ENCODE results near the gene MAGI1.
"Not testable (repeated sequence)": the region's sequence is repeated elsewhere in the genome, so short reads cannot be mapped to it uniquely, and the experiment has no call there.

The MAGI1 gene

DNA sequence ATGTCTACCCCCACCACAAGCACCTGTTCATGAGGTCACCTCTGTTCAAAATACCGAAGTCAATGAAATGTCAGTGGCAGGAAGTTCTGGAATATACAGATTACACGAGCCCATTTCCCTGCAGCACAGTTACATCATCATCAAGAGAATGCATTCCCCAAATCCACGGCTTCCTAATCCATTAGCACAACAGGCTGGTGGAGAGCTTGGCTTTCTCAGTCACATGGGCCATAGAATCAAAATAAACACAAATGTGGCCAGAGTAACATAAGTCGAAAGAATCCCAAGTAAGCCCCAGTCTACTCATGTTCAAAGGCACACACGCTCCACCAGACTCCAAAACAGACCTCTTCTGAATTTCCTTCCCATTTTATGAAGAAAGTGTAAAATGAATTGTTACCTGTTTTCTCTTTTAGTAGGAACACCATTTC lies 419.3 kb downstream of the MAGI1 start:
- DNase-seq (ENCODE audit: low read depth): no peak

DNA sequence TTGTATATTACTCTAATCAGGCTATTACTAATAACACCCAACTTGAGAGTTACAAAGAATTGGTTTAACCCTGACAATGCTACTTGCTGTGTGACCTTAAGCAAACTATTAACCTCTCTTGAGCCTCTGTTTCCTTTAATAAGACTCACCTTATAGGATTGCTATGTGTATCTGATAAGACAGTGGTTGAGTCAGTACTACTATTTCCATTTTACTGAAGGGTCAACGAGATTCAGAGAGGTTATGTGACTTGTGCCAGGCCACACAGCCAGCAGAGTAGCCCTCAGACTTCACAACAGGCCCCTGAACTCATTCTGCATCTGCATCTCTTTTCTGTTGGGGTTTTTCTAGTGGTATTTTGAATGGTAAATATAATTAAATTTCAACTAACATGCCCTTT lies 420.1 kb downstream of the MAGI1 start:
- DNase-seq (ENCODE audit: low read depth): no peak

DNA sequence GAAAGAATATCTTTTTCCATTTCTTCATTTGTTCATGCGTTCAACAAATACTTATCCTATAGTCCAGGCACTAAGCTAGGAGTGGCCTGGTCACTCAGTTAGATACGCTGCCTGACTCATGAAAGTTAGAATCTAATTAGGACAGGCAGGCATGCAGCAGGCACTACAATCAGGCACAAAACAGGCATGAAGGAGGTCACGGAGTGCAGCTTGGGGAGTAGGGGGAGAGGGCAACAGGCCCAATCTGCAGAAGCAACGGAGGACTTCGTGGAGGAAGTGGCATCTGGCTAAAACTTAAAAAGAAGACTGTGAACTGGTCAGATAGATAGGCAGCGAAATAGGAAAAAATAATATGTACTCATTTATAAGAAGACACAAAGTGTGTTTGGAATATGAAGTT lies 420.9 kb downstream of the MAGI1 start:
- no peak for DNase-seq (ENCODE audit: low read depth)

DNA sequence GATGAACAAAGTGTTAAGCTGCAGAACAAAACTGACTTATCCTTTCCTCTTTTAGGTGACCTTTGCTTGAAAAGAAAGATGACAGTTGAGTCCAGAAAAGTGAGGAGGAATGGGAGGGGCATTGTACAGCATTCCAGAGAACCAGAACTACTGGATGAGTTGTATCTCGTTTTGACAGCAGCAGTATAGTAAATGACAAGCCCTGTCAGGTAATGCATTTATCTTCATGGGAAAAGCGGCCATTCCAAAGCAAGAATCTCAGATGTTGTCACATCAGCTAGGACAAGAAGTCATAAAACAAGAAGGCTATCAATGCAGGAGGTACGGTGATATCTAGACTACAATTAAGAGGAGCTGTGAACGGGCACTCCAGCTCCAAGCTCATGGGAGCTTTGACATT lies 421.5 kb downstream of the MAGI1 start:
- DNase-seq (ENCODE audit: low read depth): no peak

DNA sequence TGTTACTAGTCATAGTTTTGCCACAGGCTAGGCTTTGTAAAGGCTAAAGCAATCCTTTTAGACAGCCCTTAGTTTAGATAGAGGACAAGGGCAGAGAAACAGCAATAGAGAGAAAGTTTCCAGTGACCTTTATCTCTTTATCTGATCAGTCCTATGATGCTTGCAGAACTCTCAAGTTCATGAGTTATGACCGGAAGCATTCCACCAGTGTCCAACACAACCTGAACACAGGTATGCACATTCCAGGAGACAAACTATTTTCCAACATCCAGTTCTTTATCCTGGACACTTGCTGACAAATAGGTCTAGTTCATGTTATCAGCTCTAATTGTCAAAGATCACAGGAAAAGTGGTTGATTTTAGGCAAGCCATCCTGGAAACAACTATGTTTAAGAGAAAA lies 422.2 kb downstream of the MAGI1 start:
- no peak for DNase-seq (ENCODE audit: low read depth)

DNA sequence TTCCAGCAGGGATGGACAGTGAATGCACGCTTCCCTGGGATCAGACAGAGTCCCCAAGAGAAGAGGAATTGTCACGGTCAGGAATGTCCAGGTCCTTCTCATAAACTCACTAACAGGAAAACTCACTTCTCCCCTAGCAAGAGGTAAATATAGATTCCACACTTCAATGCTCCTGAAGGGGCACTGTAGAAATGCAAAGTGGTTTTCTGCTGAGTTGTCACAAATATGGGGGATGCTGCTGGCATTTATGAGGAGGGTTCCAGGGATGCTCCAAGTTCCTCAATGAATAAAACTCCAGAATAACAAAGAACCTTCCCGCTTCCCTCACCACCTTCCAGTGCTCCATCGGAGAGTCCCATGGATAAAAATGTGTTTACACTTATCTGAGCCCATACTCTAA lies 423.4 kb downstream of the MAGI1 start:
- DNase-seq (ENCODE audit: low read depth): no peak

DNA sequence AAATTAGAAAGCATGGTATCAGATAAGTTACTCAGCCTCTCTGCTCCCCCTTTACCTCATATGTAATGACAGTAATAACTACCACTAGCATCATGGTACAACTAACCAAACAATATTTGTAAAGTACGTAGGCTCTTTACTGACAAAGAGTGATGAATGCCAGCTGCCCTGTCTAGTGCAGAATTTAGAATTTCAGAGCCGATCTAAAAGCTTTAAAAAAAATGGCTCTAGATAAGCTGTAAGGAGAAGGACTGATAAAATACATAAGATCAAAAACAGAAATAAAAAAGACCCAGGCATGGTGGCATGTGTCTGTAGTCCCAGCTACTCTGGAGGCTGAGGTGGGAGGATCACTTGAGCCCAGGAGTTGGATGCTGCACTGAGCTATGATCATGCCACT lies 424.1 kb downstream of the MAGI1 start:
- DNase-seq (ENCODE audit: low read depth): no peak

DNA sequence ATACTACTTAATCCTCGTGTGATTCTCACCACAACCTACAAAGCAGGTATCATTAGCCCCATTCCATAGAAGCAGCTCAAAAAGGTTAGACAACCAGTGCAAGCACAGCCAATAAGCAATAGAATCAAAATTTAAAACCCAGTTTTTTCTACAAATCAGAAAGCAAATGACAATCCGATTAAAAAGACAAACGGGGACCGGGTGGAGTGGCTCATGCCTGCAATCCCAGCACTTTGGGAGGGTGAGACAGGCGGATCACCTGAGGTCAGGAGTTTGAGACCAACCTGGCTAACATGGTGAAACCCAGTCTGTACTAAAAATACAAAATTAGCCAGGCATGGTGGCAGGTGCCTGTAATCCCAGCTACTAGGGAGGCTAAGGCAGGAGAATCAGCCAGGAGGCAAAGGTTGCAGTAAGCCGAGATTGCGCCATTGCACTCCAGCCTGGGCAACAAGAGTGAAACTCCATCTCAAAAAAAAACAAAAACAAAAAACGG lies 430.7 kb downstream of the MAGI1 start:
- not testable (repeated sequence) for DNase-seq (ENCODE audit: low read depth)

DNA sequence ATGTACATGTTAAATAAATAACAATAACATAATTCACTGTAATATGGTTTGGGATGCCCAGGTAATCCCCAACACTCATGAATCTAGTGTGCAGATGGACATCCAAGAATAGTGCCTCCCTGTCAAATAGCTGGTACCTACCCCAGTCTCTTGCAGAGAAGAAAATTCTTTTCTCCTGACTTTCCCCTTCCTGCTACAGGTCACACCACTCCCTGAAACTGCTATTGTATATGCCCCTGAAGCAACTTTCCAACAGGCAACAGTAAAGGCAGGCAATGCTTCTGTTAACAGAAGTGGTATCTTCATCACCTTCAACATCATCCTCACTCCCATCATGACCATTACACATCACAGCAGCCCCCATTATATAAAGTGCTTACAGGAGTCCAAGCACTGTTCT lies 431.6 kb downstream of the MAGI1 start:
- no peak for DNase-seq (ENCODE audit: low read depth)

DNA sequence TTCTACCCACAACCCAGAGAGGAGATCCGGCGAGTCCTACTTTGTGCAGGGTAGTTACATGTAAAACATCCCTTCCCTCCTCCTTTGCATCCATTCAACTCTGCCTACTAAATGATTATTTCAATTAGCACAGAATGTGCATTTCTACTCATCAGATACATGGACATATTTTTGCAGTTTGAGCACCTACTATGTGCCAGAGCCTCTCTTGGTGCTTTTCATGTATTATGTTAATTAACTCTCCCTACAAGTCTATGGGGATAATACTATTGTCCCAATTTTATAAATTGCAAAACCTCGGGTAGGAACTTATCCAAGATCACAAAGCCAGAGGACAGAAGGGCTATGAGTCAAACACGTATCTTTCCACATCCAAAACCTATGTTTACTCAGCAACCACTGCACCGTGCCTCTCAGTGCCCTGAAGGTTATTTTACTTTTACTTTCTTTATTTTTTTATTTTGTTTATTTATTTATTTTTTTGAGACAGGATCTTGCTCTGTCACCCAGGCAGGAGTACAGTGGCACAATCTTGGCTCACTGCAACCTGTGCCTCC lies 432.8 kb downstream of the MAGI1 start:
- DNase-seq (ENCODE audit: low read depth): no peak

DNA sequence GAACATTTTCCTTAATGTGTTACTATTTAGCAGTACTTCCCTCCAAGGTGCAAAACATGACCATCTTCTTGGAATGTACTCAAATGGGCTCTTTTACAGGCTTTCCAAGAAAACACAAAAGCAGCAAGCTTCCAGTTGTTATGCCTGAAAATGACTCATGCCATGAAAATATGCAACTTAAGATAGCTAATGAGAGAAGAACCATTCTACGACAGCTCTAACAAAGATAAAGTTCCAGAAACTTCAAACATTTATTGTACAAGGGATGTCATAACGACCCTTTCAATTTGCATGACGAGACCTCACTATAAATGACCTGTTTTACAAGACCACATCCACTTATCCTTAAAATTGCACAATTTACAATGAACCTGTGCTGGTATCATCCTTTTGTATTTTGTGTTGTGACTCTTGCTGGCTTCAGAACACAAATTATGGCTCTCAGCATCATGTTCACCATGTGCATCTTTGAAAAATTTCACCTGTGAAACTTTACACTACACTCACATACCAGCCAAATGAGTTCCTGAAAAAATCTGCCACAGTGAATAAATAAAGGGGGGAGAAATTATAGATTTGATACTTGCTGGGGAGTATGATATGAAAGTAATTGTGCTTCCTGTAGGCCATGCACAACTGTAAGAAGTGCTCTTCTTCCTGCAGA lies 433.7 kb downstream of the MAGI1 start:
- DNase-seq (ENCODE audit: low read depth): no peak

DNA sequence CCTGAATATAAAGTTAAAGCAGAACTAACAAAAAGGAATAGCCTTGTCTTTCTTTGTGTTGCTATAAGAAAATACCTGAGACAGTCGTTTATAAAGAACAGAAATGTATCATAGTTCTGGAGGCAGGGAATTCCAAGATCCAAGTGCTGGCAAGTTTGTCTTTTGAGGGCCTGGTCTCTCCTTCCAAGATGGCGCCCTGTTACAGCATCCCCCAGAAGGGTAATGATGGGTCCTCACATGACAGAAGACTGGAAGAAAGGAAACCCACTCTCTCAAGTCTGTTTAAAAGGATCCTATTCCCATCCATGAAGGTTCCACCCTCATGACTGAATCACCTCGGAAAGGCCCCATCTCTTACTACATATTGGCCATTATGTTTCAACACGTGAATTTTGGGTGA lies 435.1 kb downstream of the MAGI1 start:
- DNase-seq (ENCODE audit: low read depth): no peak

DNA sequence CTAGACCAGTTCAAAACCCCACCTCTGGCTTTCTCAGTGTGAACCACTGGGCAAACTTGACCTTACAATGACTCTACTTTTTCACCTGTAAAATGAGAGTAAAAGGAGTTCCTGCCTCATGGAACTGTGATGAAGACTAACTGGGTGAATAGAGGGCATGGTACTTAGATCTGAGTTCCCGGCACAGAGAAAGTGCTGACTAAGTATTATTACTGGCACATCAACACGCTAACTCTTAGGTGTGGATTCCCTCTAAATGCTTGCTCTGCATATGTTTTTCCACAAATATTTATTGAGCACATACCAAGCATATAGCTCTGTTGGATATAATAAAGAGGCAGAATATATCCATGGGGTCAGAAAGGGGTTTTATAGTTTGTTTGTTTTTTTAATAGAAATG lies 437.8 kb downstream of the MAGI1 start:
- DNase-seq (ENCODE audit: low read depth): no peak

DNA sequence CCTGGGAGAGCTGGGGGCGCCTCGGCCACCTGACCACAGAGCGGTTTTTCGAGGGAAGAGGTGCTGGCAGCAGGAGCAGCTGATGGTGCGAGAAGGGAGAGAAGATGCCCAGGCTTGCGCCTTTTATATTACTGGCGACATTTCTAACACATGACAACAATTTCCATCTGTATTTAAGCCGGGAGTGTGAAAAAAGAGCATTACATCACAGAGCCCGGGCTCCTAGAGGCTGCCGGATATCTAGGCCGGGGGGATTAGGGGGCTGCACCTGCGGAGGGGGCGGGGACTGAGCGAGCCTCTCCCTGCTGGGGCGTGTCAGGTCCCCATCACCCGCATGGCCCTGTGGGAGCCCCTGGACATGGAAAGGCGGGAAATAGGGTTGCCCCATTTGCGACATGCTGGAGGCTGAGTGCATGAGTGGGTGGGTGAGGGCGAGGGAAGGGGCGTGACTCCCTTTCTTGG lies 440.7 kb downstream of the MAGI1 start:
- DNase-seq (ENCODE audit: low read depth): no peak

DNA sequence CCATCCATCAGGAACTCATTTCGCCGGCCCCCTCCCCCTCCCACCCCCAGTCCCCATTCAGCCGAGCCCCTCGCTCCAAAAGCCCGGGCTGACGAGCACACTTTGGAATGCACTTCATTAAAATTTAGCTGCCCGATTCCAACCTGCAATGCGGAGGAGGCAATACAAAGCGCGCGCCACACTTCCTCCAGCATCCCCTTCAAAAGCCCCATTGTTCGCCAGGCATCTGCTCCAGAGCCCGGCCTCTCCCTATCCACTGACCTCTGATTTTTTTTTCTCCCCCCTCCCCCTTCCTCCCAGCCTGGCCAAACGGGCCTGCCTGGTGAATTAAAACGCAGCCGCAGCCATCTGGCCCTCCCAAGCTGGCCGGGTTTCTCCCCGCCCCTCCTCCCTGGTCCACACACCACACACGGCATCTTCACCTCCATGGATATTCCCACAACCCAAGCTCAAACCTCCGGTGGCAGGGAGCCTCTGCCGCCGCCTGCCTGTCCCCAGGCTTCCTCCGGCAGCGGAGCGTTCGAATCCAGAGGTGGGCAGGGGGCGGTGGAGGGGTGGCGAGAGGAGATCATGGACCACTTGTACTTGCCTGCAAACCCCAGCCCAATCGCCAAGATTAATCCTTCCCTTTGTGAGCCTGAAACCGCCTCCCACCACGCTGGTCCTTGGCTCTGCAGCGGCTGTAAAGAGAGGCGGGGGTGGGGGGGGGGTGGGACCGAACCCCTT lies 441.3 kb downstream of the MAGI1 start:
- no peak for DNase-seq (ENCODE audit: low read depth)

DNA sequence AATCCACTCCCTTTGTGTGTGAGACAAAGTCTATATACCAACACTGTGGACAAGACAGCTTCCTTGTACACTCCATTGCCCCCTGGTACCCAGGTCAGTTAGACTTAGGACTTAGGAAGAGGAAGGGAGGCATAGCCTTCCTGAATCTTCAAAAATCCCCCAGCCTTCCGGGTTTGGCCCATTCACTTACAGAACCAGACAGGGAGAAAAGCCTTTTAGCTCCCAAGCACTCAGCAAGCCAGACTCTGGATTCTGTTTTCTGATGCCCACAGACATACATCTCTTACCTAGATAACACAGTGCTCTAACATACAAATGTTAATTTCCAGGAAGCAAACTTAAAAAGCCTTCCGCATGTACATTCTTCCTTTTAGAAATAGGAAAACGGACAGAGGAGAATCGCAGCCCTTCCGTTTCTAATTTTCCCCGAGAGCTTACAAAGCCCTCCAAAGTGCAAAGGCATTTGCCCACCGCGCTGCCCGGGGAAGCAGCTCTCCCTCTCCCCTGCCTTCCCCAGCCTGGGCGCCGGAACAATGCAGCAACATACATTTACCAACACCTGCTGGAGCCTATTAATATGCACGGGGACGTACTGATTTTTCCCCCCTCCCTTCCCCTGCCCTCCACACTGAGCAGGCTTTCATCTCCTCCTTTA lies 442.0 kb downstream of the MAGI1 start:
- DNase-seq (ENCODE audit: low read depth): no peak

DNA sequence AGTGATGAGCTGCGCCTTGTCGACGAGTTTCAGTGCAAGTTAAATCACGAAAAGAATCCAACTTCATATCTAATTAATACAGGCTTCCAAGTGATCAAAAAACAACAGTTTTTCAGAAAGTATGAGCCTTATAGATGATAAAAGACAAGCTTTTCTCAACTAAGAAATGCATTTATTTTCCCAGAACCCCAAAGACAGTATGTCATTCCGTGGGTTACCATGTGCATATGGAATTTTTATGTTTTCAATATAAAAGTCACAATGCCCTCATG lies 442.8 kb downstream of the MAGI1 start:
- no peak for DNase-seq (ENCODE audit: low read depth)

DNA sequence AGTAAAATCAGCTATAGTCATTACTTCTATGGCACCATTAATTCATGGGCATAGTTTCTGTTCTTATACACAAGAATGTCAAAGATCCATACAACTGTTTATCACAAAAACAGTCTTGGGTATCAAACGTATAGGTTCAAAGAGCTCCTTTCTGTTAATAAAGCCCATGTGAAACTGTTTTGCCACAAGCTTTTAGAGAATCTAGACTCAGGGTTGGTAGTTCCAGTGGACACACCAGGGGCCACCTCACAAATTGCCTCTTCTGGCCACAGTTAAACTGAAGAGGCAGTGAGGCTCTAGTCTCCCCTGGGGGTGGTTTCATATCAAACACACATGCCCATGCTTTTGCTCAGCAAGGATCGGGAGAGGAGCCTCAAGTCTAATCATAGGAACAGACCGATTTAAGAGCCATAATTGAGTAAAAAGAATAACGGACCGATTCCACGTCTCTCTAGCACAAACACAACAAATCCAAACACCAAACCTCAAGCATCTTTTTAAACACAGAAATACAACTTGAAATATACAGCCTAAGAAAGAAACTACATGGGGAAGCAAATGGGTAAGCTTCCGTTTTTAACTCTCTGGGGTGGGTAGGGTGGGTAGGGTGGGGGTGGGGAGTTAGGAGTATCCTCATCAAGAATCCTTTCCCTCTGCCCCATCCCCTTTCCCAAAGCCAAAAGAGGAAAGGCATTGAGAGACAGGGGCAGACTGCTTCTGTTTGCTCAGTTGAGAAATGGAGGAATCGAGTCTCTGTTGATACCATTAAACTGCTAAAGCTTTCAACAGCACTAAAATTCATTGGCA lies 443.3 kb downstream of the MAGI1 start:
- no peak for DNase-seq (ENCODE audit: low read depth)

DNA sequence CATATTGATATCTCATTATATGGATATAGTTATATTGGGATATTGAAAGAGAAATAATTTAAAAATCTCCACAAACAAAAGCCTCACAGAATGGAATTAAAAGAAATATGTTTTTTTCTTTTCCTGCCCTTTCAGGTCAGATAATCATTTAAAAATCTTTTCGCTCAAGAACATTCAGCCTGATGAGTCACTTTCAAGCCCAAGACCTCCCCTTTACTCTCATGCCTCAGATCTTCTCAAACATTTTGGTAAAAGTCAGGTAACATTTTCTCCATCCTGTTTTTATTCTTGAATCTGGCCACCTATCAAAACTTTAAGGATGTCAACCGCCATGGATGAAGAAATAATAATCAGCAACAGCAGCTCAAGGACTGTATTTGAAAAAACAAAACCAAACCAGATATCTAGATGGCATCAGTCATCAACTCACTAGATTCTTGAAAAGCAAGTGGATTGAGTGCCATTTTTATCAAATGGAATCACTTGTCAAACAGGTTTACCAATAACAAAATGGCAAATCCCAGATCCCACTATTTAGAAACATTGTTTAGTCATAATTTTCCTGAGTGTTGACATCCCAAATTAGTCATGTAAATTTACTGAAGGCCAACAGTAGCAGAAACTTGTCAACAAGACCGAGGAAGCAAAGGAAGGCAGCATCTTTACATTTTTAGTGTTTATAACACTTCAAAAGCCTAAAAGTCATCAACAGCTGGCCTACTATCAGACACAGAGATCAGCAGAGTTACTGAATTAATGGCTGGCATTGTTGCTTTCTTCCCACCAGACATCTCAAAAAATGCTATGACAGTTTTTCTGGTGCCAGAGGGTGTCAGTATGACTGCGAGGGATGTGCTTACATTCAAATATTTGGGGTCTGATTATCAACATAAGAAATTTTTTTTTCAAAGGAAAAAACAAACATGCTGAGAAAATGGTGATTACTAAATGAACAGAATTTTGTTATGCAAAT lies 444.7 kb downstream of the MAGI1 start:
- DNase-seq (ENCODE audit: low read depth): no peak

DNA sequence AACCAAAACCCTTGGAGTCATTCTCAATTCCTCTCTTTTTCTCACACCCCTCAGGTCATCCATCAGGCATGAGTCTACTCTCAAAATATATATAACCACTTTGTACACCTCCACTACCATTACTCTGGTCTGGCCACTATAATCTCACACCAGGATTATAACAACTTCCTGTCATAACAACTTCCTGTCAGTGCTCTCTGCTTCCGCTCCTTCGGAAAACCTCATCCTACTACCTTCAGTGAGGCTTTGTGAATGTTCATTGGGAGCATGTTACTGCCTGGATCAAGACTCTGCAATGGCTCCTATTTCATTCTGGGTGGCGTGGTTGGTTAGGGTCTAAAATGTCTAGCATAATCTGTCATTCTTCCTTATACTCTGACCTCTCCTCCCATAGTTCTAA lies 447.4 kb downstream of the MAGI1 start:
- DNase-seq (ENCODE audit: low read depth): no peak

DNA sequence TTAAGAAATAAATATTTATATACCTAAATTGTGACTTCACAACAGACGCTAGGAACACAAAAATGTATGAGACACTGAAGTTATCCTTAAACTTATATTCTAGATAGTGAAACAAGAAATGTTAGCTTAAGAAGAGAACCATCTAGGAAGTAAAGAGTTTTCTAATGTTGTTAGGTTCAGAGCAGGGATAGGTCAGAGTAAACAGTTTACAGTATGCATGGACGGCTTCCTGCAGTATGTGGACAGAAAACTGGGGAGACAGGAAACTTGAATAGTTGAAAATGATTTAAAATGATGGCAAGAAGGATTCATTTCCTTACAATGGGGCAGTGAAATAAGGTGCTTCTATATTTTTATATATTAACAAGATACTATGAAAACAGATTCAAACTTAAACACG lies 449.8 kb downstream of the MAGI1 start:
- no peak for DNase-seq (ENCODE audit: low read depth)

Measured in stimulated activated CD4-positive, alpha-beta T cell treated with anti-CD3 and anti-CD28 coated beads, Interleukin-2, amount 100 ng/mL, for 4 hours (primary cell).